ENCODE results near the gene SPIB.
A peak's percentile ranks its signal among the peaks of the same experiment; 100 is the strongest.
"Not testable (repeated sequence)": the region's sequence is repeated elsewhere in the genome, so short reads cannot be mapped to it uniquely, and the experiment has no call there.

The SPIB gene

DNA sequence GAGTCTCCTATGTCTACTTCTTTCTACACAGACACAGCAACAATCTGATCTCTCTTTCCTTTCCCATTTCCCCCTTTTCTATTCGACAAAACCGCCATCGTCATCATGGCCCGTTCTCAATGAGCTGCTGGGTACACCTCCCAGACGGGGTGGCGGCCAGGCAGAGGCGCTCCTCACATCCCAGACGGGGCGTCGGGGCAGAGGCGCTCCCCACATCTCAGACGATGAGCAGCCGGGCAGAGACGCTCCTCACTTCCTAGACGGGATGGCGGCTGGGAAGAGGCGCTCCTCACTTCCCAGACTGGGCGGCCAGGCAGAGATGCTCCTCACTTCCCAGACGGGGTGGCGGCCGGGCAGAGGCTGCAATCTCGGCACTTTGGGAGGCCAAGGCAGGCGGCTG, 27.8 kb upstream of the SPIB start:
- not testable (repeated sequence) for DNase-seq (ENCODE audit: low spot score)

DNA sequence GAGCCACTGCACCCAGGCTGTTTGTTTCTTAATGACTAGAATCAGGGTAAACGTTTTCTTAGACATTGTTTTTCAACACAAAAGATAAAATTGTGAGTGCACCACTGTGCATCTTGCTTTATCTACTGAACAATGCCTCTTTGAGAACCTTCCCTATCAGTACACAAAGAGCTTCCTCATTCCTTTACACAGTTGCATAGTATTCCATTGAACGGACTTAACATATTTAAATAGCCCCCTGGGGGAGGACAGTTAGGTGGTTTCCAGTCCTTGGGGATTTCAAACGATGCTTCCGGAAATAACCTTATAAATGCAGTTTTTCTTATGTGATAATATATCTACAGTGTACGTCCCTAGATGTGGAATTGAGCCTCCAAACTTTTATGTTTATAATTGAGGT, 26.0 kb upstream of the SPIB start:
- no peak for DNase-seq (ENCODE audit: low spot score)

DNA sequence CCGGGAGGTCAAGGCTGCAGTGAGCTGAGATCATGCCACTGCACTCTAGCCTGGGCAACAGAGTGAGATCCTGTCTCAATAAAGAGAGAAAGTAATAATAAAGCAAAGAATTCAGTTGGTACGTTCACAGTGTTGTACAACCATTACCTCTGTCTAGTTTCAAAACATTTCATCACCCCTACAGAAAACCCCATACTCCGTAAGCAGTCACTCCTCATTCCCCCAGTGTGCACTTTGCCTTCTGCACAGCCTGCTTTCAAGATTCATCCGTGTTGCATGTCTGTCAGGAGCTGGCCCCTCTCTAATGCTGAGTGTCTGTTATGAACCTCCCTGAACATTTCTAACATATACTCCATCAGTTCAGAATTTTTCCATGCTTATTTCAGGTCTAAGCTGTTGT, 25.1 kb upstream of the SPIB start:
- DNase-seq (ENCODE audit: low spot score): no peak

DNA sequence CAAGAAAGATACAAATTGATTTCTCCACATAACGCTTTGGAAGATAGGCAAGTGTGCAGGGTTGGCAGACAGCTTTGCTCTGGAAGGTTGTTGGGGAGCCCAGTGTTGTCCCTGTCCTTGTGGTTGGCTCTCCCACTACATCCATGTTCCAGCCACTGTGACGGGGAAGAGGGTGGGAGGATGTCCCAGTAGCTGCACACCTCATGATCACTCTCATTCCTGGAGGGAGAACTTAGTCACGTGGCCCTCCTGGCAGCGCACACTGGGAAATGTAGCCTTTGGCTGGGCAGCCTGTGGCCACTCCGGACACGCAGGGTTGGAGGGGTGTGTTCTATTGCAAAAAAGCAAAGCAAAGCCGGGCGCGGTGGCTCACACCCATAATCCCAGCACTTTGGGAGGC, 24.7 kb upstream of the SPIB start:
- DNase-seq (ENCODE audit: low spot score): no peak

DNA sequence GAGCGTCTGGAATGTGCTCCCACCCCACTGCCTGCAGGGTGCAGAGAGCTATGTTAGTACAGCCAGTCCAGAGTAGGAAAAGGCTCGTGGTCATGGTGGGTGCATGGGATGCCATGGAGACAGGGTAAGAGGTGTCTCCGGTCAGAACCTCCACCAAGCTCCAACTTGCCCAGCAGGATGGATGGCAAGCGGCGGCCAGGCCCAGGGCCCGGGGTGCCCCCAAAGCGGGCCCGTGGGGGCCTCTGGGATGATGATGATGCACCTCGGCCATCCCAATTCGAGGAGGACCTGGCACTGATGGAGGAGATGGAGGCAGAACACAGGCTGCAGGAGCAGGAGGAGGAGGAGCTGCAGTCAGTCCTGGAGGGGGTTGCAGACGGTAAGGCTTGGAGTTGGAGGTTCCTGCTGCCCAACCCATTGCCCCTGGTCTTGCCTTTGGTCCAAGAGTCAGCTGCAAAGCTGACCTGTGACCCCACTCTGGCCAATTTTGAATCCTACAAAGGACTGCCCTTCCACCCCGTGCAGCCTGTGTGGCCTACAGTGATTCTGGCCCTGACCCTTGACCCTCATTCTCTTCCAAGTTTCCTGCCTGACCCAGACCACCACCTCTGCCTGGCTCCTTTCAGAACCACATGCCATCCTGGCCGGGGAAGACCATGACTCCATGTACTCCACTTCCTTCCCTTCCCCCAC, 19.9 kb upstream of the SPIB start:
- DNase-seq (ENCODE audit: low spot score): no peak

DNA sequence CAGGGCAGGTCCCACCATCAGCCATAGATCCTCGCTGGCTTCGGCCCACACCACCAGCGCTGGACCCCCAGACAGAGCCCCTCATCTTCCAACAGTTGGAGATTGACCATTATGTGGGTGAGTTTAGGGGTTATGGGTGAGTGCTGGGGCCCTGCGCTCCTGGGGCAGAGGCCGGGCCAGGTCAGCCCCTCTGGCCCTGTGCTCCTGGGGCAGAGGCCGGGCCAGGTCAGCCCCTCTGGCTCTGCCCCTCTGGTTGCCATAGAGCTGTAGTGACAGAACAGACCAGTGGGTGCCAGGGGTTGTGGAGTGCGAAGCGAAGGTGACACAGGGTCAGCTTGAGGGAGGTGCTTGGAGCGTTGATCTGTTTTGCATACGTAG, 19.4 kb upstream of the SPIB start:
- DNase-seq (ENCODE audit: low spot score): no peak

DNA sequence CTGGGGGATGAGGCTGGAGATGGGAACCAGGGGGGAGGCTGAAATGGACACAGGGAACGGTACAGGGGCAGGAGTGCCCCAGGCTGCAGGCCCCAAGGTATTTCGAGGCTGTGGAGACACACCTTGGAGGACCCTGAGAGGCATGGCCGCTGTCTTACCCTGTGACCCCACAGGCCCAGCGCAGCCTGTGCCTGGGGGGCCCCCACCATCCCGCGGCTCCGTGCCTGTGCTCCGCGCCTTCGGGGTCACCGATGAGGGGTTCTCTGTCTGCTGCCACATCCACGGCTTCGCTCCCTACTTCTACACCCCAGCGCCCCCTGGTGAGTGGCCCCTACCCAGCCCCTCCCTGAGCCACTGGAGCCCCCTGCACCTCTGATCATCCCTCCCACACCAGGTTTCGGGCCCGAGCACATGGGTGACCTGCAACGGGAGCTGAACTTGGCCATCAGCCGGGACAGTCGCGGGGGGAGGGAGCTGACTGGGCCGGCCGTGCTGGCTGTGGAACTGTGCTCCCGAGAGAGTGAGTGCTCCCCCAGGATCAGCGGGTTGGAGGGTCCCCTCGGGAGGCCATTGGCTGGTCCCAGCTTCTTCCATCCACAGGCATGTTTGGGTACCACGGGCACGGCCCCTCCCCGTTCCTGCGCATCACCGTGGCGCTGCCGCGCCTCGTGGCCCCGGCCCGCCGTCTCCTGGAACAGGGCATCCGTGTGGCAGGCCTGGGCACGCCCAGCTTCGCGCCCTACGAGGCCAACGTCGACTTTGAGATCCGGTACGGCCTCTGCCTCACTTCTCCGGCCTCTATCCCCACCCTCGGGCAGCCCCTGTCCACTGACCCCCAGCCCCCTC, 16.9 kb upstream of the SPIB start:
- peak; percentile 5 for DNase-seq (ENCODE audit: low spot score)

DNA sequence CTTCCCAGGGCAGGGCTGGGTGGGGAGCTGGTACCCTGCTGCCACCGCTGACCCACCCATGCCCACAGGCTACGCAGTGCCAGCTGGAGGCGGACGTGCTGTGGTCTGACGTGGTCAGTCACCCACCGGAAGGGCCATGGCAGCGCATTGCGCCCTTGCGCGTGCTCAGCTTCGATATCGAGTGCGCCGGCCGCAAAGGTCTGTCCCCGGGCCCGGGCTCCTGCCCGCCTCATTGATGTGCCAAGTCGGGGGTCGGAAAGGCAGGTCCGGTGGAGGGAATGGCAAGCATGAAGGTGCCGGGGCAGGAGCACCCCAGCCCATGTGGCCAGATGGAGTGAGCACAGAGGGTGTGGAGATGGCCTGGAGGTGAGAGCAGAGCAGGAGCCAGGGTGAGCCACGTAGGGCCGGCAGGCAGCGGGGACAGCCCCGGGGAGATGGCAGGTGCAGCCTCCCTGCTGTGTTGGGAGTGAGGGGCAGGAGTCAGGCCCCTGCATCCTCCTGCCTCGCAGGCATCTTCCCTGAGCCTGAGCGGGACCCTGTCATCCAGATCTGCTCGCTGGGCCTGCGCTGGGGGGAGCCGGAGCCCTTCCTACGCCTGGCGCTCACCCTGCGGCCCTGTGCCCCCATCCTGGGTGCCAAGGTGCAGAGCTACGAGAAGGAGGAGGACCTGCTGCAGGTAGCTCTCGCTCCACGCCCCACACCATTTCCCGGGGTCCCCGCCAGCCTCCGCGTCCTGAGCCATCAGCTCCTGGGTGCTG, 16.0 kb upstream of the SPIB start:
- no peak for DNase-seq (ENCODE audit: low spot score)

DNA sequence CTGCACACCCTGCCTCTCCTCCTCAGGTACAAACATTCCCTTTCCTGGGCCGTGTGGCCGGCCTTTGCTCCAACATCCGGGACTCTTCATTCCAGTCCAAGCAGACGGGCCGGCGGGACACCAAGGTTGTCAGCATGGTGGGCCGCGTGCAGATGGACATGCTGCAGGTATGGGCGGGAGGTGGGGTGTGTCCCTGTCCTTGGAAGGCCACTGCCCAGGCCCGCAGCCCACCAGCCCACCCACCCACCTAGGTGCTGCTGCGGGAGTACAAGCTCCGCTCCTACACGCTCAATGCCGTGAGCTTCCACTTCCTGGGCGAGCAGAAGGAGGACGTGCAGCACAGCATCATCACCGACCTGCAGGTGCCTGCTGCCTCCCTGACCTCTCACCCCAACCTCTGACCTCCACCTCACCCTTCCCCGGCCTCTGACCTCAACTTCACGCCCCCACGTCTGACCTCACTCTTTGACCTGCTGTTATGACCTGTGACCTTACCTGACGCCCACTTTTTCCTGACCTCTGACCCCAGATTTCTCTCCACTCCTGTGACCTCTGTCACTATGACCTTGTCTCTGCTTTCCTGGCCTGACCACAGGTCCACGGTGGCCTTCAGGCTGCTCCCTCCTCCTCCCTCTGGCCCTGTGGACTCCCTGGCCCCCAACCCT, 12.4 kb upstream of the SPIB start:
- DNase-seq (ENCODE audit: low spot score): no peak

DNA sequence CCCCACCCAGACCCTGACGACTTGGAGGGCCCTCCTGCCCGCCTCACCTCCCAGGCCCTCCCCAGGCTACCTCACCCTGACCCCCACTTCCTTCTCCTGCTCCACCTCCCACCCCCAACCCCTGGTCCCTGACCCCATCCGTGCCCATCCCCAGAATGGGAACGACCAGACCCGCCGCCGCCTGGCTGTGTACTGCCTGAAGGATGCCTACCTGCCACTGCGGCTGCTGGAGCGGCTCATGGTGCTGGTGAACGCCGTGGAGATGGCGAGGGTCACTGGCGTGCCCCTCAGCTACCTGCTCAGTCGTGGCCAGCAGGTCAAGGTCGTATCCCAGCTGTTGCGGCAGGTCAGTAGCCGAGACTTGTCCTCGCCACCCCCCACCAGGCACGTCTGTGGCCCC, 11.9 kb upstream of the SPIB start:
- DNase-seq (ENCODE audit: low spot score): no peak

DNA sequence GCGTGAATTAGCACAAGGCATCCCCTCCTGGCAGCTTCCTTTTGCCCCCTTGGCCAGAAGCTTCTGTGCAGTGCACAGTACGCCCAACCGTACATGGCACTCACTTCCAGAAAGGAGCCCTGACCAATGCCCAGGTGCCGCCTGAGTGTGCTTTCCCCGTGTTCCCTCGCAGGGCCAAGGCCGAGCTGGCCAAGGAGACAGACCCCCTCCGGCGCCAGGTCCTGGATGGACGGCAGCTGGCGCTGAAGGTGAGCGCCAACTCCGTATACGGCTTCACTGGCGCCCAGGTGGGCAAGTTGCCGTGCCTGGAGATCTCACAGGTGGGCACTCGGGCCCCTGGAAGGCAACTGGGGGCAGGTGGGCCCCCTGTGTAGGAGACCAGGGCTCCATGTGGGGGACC, 9.4 kb upstream of the SPIB start:
- DNase-seq (ENCODE audit: low spot score): no peak

DNA sequence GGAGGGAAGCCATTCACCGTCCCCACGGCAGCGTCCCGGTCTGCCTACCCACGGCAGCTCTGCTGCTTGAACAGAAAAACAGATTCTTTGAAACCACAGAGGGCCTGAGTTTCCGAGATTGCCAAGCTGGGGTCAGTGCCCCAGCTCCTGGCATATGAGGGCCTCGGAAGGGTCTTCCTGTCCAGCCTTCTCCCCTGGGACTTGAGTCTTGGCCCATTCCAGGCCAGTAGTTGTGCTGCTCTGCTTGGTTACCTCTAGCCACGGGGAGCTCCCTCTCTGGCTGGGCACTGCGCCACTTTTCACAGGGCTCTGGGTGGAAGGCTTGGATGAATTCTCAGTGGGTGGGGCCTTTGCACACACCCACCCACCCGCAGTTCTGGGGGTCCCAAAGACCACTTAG, 8.6 kb upstream of the SPIB start:
- no peak for DNase-seq (ENCODE audit: low spot score)

DNA sequence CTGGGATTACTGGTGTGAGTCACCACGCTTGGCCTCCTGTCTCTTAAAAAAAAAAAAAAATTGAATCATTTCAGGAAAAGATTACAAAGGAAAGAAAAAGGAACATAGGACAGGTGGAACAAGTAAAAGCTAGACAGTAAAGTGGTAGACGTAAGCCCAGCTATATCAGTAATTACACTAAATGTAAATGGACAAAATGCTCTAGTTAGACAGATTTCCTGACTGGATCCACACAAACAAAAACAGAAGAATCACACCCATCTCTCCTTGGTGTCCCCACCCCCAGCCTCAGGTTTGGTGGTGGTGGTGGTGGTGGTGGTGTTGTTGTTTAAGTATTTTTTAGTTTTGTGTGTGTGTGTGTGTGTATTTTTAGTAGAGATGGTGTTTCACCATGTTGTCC, 6.3 kb upstream of the SPIB start:
- DNase-seq (ENCODE audit: low spot score): no peak

DNA sequence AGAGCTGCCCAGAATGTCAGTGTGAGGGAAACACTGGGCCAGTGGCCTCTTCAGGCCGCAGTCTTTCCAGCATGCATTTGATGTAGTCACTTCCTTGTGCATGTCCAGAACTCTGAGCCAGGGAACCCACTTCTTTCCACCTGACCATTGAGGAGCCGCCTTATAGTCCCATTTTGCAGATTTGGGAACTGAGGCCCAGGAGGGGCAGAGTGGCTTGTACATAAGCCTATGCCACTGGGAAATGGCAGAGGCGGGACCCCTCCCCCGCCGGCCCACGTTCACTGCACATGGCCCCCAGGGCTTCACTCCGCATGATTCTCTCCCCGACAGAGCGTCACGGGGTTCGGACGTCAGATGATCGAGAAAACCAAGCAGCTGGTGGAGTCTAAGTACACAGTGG, 5.6 kb upstream of the SPIB start:
- no peak for DNase-seq (ENCODE audit: low spot score)

DNA sequence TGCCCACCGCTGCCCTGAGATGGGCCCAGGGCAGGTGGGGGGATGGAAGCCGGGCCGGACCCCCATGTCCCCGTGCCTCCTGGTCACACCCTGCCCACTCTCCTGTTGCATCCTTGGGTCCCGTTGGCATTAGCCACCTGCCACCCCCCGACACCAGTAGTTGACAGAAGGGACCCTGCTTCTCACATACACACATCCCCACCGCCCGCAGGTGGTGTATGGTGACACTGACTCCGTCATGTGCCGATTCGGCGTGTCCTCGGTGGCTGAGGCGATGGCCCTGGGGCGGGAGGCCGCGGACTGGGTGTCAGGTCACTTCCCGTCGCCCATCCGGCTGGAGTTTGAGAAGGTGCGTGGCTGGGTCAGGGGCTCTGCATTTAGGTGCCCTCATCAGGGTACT, 5.2 kb upstream of the SPIB start:
- DNase-seq (ENCODE audit: low spot score): no peak

DNA sequence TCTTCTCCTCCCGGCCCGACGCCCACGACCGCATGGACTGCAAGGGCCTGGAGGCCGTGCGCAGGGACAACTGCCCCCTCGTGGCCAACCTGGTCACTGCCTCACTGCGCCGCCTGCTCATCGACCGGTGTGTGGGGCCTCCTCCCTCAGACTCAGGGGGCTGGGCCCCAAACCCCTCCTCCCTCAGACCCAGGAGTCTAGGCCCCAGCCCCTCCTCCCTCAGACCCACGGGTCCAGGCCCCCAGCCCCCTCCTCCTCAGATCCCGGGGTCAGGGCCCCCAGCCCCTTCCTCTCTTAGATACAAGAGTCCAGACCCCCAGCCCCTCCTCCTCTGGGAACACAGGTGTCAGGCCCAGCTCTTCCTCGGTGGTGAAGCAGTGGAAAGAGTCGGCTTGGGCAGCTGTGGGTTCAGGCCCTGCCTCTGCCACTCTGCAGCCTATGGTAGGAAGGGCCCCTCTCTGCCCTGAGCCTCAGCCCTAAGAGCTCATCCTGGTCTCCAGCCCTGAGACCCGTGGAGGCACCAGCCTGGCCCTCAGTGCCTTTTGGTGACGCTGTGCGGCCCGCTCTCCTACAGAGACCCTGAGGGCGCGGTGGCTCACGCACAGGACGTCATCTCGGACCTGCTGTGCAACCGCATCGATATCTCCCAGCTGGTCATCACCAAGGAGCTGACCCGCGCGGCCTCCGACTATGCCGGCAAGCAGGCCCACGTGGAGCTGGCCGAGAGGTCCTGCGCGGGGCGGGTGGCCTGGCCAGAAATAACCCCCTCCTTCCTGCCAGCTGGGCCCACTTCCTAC, 3.7 kb upstream of the SPIB start:
- peak; percentile 88 for DNase-seq (ENCODE audit: low spot score)

DNA sequence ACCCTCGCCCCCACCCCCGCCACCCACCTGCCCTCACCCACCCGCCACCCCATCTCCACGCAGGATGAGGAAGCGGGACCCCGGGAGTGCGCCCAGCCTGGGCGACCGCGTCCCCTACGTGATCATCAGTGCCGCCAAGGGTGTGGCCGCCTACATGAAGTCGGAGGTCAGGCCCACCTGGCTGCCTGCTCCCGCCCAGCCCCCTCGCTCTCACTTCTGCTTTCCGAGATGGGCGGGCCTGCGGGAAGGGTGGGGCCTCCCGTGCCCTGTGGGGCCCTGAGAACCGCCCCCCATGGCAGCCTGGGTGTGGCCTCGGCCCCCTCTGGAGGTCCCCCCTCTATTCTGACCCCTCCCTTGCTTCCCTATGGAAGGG, 3.1 kb upstream of the SPIB start:
- no peak for DNase-seq (ENCODE audit: low spot score)

DNA sequence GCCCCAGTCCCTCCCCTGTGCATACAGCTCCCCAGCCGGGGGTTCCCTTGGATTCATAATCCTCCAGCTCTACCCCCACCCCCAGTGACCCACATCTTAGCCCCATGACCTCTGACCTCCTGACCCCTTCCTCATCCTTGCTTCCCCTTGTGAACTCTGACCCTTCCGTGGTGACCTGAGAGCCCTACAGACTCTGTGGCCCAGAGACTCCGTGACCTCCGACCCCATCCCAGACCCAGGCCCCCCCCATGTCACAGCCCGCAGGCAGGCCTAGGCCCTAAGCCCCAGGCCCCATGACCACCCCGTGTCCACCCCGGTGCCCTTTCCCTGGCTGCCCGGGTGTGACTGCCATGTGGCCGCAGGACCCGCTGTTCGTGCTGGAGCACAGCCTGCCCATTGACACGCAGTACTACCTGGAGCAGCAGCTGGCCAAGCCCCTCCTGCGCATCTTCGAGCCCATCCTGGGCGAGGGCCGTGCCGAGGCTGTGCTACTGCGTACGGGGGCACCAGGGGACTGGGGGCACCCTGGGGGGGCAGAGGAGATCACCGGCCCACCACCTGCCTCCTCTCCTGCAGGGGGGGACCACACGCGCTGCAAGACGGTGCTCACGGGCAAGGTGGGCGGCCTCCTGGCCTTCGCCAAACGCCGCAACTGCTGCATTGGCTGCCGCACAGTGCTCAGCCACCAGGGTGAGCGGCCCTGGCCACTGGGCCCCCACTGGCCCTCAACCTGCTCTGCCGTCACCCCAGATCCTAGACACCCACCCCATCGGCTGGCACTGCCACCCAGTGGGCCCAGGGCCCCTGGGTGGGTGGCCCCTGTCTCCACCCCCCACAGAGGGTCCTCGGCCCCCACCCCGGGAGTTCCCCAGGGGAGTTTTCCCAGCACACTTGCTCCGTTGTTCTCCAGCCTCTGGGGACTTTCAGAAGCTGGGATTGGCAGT, 2.4 kb upstream of the SPIB start:
- no peak for DNase-seq (ENCODE audit: low spot score)

DNA sequence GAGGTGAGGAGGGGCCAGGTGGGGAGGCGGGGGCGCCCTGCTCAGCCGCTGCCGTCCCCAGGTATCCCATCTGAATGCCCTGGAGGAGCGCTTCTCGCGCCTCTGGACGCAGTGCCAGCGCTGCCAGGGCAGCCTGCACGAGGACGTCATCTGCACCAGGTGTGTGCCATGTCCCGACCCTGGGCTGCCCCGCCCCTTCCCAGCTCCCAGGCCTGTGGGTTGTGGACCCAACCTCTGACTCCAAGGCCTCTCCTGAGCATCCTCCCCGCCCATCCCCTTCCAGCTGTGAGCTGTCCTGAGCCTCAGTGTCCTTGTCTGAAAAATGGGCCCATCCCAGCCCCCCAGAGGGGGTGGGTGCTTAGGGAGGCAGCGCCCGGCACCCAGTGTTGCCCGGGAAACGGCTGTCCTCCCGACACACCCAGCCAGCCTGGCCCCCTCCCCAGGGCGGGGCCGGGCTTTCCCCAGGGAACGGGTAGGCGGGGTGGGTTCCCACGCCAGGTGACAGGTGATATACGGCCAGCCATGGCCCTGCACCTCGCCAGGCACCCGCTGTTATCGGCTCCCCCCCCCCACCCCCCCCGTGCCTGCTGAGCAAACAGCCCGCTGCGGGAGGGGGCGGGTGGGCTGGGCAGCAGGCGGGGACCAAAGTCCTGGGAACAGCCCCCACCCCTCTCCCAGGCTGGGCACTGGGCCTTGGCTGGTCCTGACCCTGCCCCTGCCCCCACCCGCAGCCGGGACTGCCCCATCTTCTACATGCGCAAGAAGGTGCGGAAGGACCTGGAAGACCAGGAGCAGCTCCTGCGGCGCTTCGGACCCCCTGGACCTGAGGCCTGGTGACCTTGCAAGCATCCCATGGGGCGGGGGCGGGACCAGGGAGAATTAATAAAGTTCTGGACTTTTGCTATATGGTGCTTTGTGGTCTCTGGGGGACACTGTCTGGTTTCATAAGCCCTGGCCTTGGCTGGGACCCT, 1.3 kb upstream of the SPIB start:
- DNase-seq (ENCODE audit: low spot score): no peak

Measured in GM03348 (cell line).